Measurements from ENCODE around the gene KRT81.

KRT81 gene

GRCh38 chr12:52291267-52291935 lies at the start of gene KRT81:
Gene KRT81, minus strand, starts transcription at chr12:52291534. Its CDS starts 69 bp downstream, at chr12:52291465.
- DNase-seq (ENCODE audit: low read depth in 1 of 2, low spot score in 1 of 2): no peak

GRCh38 chr12:52338241-52338960 lies 47.1 kb upstream of the KRT81 start:
- DNase-seq (ENCODE audit: low read depth in 1 of 2, low spot score in 1 of 2): no peak

- no peak for DNase-seq (ENCODE audit: low read depth in 1 of 2, low spot score in 1 of 2)
Observed at GRCh38 chr12:52337054-52337453, 45.7 kb upstream of the KRT81 start.

GRCh38 chr12:52336641-52337040 lies 45.3 kb upstream of the KRT81 start:
- DNase-seq (ENCODE audit: low read depth in 1 of 2, low spot score in 1 of 2): no peak

GRCh38 chr12:52335598-52336262 lies 44.4 kb upstream of the KRT81 start:
- DNase-seq (ENCODE audit: low read depth in 1 of 2, low spot score in 1 of 2): no peak

- DNase-seq (ENCODE audit: low read depth in 1 of 2, low spot score in 1 of 2): no peak
Observed at GRCh38 chr12:52334185-52334584, 42.9 kb upstream of the KRT81 start.

GRCh38 chr12:52333321-52333720 lies 42.0 kb upstream of the KRT81 start:
- no peak for DNase-seq (ENCODE audit: low read depth in 1 of 2, low spot score in 1 of 2)

GRCh38 chr12:52332381-52332780 lies 41.0 kb upstream of the KRT81 start:
- DNase-seq (ENCODE audit: low read depth in 1 of 2, low spot score in 1 of 2): no peak

GRCh38 chr12:52331833-52332232 lies 40.5 kb upstream of the KRT81 start:
- no peak for DNase-seq (ENCODE audit: low read depth in 1 of 2, low spot score in 1 of 2)

- DNase-seq (ENCODE audit: low read depth in 1 of 2, low spot score in 1 of 2): no peak
Observed at GRCh38 chr12:52331039-52331438, 39.7 kb upstream of the KRT81 start.

- no peak for DNase-seq (ENCODE audit: low read depth in 1 of 2, low spot score in 1 of 2)
Observed at GRCh38 chr12:52327830-52328500, 36.6 kb upstream of the KRT81 start.

- peak; percentile 53 to 66 for DNase-seq (ENCODE audit: low read depth in 1 of 2, low spot score in 1 of 2)
Observed at GRCh38 chr12:52327052-52327829, 35.9 kb upstream of the KRT81 start.

GRCh38 chr12:52324153-52324444 lies 32.8 kb upstream of the KRT81 start:
- DNase-seq (ENCODE audit: low read depth in 1 of 2, low spot score in 1 of 2): no peak

GRCh38 chr12:52323416-52324152 lies 32.2 kb upstream of the KRT81 start:
- no peak for DNase-seq (ENCODE audit: low read depth in 1 of 2, low spot score in 1 of 2)

- DNase-seq (ENCODE audit: low read depth in 1 of 2, low spot score in 1 of 2): no peak
Observed at GRCh38 chr12:52323001-52323400, 31.7 kb upstream of the KRT81 start.

GRCh38 chr12:52322069-52322468 lies 30.7 kb upstream of the KRT81 start:
- no peak for DNase-seq (ENCODE audit: low read depth in 1 of 2, low spot score in 1 of 2)

GRCh38 chr12:52321418-52321817 lies 30.1 kb upstream of the KRT81 start:
- no peak for DNase-seq (ENCODE audit: low read depth in 1 of 2, low spot score in 1 of 2)

- DNase-seq (ENCODE audit: low read depth in 1 of 2, low spot score in 1 of 2): no peak
Observed at GRCh38 chr12:52320784-52321400, 29.6 kb upstream of the KRT81 start, which contains the start of gene KRT83. Gene KRT83, minus strand, starts transcription at chr12:52321398. Its CDS starts 63 bp downstream, at chr12:52321335.

- DNase-seq (ENCODE audit: low read depth in 1 of 2, low spot score in 1 of 2): no peak
Observed at GRCh38 chr12:52319097-52319496, 27.8 kb upstream of the KRT81 start.
